GM12878 (cell line): Measurements from ENCODE around the gene AMH. TPM values are rescaled to one million over a fixed set of nuclear protein-coding genes. Genes with fewer than 3 reads are reported as not detected.

Experiments used
- ATAC-seq: fragments of 200-7000 bp; cut with Tn5 transposase; 3 replicates; pipeline ENCODE4 v1.9.1; 2020; ENCODE audit warnings: mild to moderate bottlenecking, moderate library complexity
- BruUV-seq: library from RNA; stranded (reverse); fragments of 400-500 nt; replicated peaks from 2 replicates; lab custom pipeline; 2021; lab: Mats Ljungman, UMichigan
- CTCF ChIA-PET: fragments of 300-600 bp; sonication (Branson Sonifier 250); formaldehyde crosslinking; extraction: SDS; loops from one replicate; lab custom pipeline; 2021; ENCODE audit warnings: inconsistent platforms; lab: Yijun Ruan, JAX
- POLR2A ChIA-PET: fragments of 350-600 bp; formaldehyde crosslinking; extraction: SDS; loops from one replicate; lab custom pipeline; 2021; ENCODE audit warnings: inconsistent platforms; lab: Charles Lee
- RAD21 ChIA-PET: fragments of 300-600 bp; sonication (Branson Sonifier 250); formaldehyde crosslinking; loops from one replicate; lab custom pipeline; 2023; ENCODE audit warnings: antibody characterized with exemption; ENCODE audit not compliant: unreplicated experiment; lab: Charles Lee
- SMC1A ChIA-PET: fragments of 300-600 bp; sonication (Branson Sonifier 250); formaldehyde crosslinking; loops from one replicate; lab custom pipeline; 2023; ENCODE audit not compliant: unreplicated experiment, uncharacterized antibody; lab: Charles Lee
- DNase-seq: peaks from one replicate; pipeline ENCODE4 v3.0.0-alpha.2; 2011; ENCODE audit warnings: low read depth, low spot score
- FAIRE-seq: peaks from 3 replicates; lab custom pipeline; 2011; peaks lifted over from hg19 to GRCh38; lab: Jason Lieb, UNC
- H2AFZ ChIP-seq: 2 replicates; pipeline ENCODE4 v1.6.0; 2011; ENCODE audit warnings: low read depth, low read length, control low read depth; ENCODE audit not compliant: control insufficient read depth
- H3K27ac ChIP-seq: 2 replicates; pipeline ENCODE4 v1.5.1; 2011; ENCODE audit warnings: control low read depth; ENCODE audit not compliant: control insufficient read depth, insufficient read depth
- H3K27me3 ChIP-seq, 2 experiments: replicated peaks in 1 of 2; 2 replicates each; pipeline versions ENCODE4 v1.6.0 to v1.6.1; 2011; ENCODE audit warnings: low read length in 1 of 2; ENCODE audit not compliant: control insufficient read depth in 2 of 2, insufficient read depth in 2 of 2
- H3K36me3 ChIP-seq, 2 experiments: 2 replicates each; pipeline ENCODE4 v1.5.1; 2011; ENCODE audit warnings: low read length in 1 of 2; ENCODE audit not compliant: control insufficient read depth in 2 of 2, insufficient read depth in 2 of 2
- H3K4me1 ChIP-seq: 2 replicates; pipeline ENCODE4 v1.6.1; 2011; ENCODE audit warnings: mild to moderate bottlenecking, low read length, moderate library complexity, mixed read lengths; ENCODE audit not compliant: control insufficient read depth, insufficient read depth
- H3K4me2 ChIP-seq: 2 replicates; pipeline ENCODE4 v1.6.0; 2011; ENCODE audit warnings: control low read depth; ENCODE audit not compliant: control insufficient read depth, insufficient read depth
- H3K4me3 ChIP-seq: fragments of 200-600 bp; sonication (generic); 2 replicates; pipeline ENCODE4 v1.5.1; 2016
- H3K79me2 ChIP-seq: 2 replicates; pipeline ENCODE4 v1.6.0; 2011; ENCODE audit warnings: low read length; ENCODE audit not compliant: control insufficient read depth, insufficient read depth
- H3K9ac ChIP-seq: 2 replicates; pipeline ENCODE4 v1.8.0; 2011; ENCODE audit warnings: low read length, control low read depth, mixed read lengths; ENCODE audit not compliant: control insufficient read depth, insufficient read depth
- H3K9me3 ChIP-seq: replicated peaks from 3 replicates; pipeline ENCODE4 v1.5.1; 2011; ENCODE audit warnings: mild to moderate bottlenecking, low read length; ENCODE audit not compliant: control insufficient read depth, insufficient read depth
- H4K20me1 ChIP-seq: 2 replicates; pipeline ENCODE4 v1.6.0; 2011; ENCODE audit not compliant: control insufficient read depth, insufficient read depth
- ATF3 ChIP-seq: IDR thresholded peaks from 2 replicates; pipeline ENCODE4 v1.6.1; 2011; ENCODE audit warnings: low read depth, mild to moderate bottlenecking, low read length, moderate library complexity, borderline replicate concordance; ENCODE audit errors: extremely low read depth
- BMI1 ChIP-seq: fragments of 450-650 bp; IDR thresholded peaks from 2 replicates; pipeline ENCODE4 v1.6.1; 2016; ENCODE audit warnings: mild to moderate bottlenecking, moderate library complexity, borderline replicate concordance
- CREM ChIP-seq: IDR thresholded peaks from 2 replicates; pipeline ENCODE4 v1.6.1; 2014; ENCODE audit warnings: antibody characterized with exemption, low read depth
- EED ChIP-seq: sonication (generic); IDR thresholded peaks from 2 replicates; pipeline ENCODE4 v1.6.1; 2016; ENCODE audit warnings: antibody characterized with exemption, low read depth
- HDAC2 ChIP-seq: fragments of 200-600 bp; sonication (generic); IDR thresholded peaks from 2 replicates; pipeline ENCODE4 v1.6.1; 2017
- JUNB ChIP-seq: IDR thresholded peaks from 2 replicates; pipeline ENCODE4 v1.6.1; 2016; ENCODE audit warnings: antibody characterized with exemption, mild to moderate bottlenecking
- MEF2A ChIP-seq: IDR thresholded peaks from 2 replicates; pipeline ENCODE4 v1.6.1; 2011; ENCODE audit warnings: low read depth, mild to moderate bottlenecking, low read length, moderate library complexity; ENCODE audit not compliant: insufficient read depth
- MTA2 ChIP-seq: fragments of 450-650 bp; IDR thresholded peaks from 2 replicates; pipeline ENCODE4 v1.6.1; 2016; ENCODE audit warnings: low read depth, mild to moderate bottlenecking, moderate library complexity
- NFYA ChIP-seq: IDR thresholded peaks from 2 replicates; pipeline ENCODE4 v1.6.1; 2011; ENCODE audit warnings: low read depth, mild to moderate bottlenecking, low read length, improper control_type of control experiment, borderline replicate concordance
- NR2F1 ChIP-seq: fragments of 450-650 bp; conservative IDR thresholded peaks from 2 replicates; pipeline ENCODE4 v1.6.1; 2017; ENCODE audit warnings: mild to moderate bottlenecking
- PML ChIP-seq: IDR thresholded peaks from 2 replicates; pipeline ENCODE4 v1.6.1; 2012; ENCODE audit warnings: low read length, inconsistent platforms
- POU2F2 ChIP-seq: IDR thresholded peaks from 3 replicates; pipeline ENCODE4 v1.6.1; 2011; ENCODE audit warnings: low read depth, mild to moderate bottlenecking, low read length, borderline replicate concordance
- SUZ12 ChIP-seq: fragments of 200-600 bp; sonication (generic); IDR thresholded peaks from one replicate; pipeline ENCODE4 v1.6.1; 2018; ENCODE audit warnings: antibody characterized with exemption, mild to moderate bottlenecking; ENCODE audit not compliant: unreplicated experiment
- WGBS: methylation state at CpG from one replicate; pipeline ENCODE4 v1.1.6; 2016; ENCODE audit warnings: low lambda C conversion rate; ENCODE audit not compliant: insufficient replicate concordance, insufficient coverage; ENCODE audit errors: missing lambda C conversion rate; 5-methylcytosine and 5-hydroxymethylcytosine counted together
- in situ Hi-C: fragments of 300-500 bp; cut with MboI; formaldehyde crosslinking; loops from 9 replicates; pipeline ENCODE4 v1.14.3; 2018; ENCODE audit warnings: mixed read lengths
- intact Hi-C: fragments of 100-400 bp; cut with micrococcal nuclease; formaldehyde crosslinking; loops from one replicate; pipeline ENCODE4 v1.14.2; 2022; ENCODE audit not compliant: unreplicated experiment
- polyA plus RNA-seq, 11 experiments: library from polyadenylated mRNA; depleted of rRNA in 4 of 11; unstranded in 6 of 11; stranded (reverse) in 5 of 11; fragments of >200 nt; fragmentation: Nextera tagmentation in 4 of 11; fragmentation: Illumina TruSeq in 1 of 11; extraction: Ambion mirVana in 4 of 11; extraction: Trizol in 1 of 11; gene quantifications; 1 replicate in 1 of 11; 2 replicates in 10 of 11; pipeline versions ENCODE4 v1.2.1 to v1.2.3, GENCODE V29; 2011 to 2016; ENCODE audit warnings: inconsistent platforms in 2 of 11, missing spikeins in 2 of 11, low read depth in 1 of 11
- total RNA-seq, 4 experiments: library from RNA; depleted of rRNA in 3 of 4; stranded (reverse); fragments of >200 nt in 3 of 4; fragmentation: Illumina TruSeq in 1 of 4; extraction: Trizol in 1 of 4; gene quantifications; 2 replicates each; pipeline versions ENCODE4 v1.2.1 to v1.2.3, GENCODE V29; 2013 to 2021
- TF ChIP-seq, protein P1 (sequence below): fragments of 450-650 bp; IDR thresholded peaks from 2 replicates; pipeline ENCODE4 v1.6.1; 2017; ENCODE audit warnings: low read depth, mild to moderate bottlenecking, moderate library complexity
- TF ChIP-seq, protein P2 (sequence below): fragments of 450-650 bp; IDR thresholded peaks from 2 replicates; pipeline ENCODE4 v1.6.1; 2018; ENCODE audit warnings: mild to moderate bottlenecking, low read depth, moderate library complexity; ENCODE audit not compliant: partially characterized antibody

Gene AMH
- total and polyA plus RNA-seq, 10 of the 15 experiments (the other 5 are each of a cell fraction or from before 2014, with no cell fraction given), result 0.17 to 3.5 (median 0.81) TPM; not detected in 4

- Histone ChIP-seq H3K79me2 (no peaks in the 10 kb centered on the region), H3K27me3 (no peaks in the 10 kb centered on the region), H2AFZ (no peak overlapping the region), H3K27ac (no peak overlapping the region), H3K36me3 (peaks cover 24 to 62% of the 10 kb centered on the region in 2 experiments; a peak in 3 of 4 replicates), H3K4me3 (no peak overlapping the region), H3K4me2 (no peak overlapping the region), H3K9me3 (no peaks in the 10 kb centered on the region), H3K9ac (no peak overlapping the region), H4K20me1 (no peaks in the 10 kb centered on the region), H3K4me1 (no peaks in the 10 kb centered on the region)
- 100% methylated on average over 17 of the region's 17 CpGs for WGBS
- RAD21 ChIA-PET, result no interaction called here
- FAIRE-seq (no peak), DNase-seq (no peak), ATAC-seq (no peak)
- SMC1A ChIA-PET, result no interaction called here
- POLR2A ChIA-PET, result no interaction called here
- in situ Hi-C loops, result no loop called here
- CTCF ChIA-PET, result interaction anchor here (0.6 kb wide), 1 partner anchor 30 kb away, joined by 3 read pairs; no protein-coding TSS in a partner anchor
- intact Hi-C loops, result no loop called here
- no peak for TF ChIP-seq BMI1
- no peak for TF ChIP-seq MEF2A
- TF ChIP-seq MTA2, result no peak
- BruUV-seq, result no TSS peak
Observed at GRCh38 chr19:2209408-2209807, 39.7 kb upstream of the AMH start.

DNA sequence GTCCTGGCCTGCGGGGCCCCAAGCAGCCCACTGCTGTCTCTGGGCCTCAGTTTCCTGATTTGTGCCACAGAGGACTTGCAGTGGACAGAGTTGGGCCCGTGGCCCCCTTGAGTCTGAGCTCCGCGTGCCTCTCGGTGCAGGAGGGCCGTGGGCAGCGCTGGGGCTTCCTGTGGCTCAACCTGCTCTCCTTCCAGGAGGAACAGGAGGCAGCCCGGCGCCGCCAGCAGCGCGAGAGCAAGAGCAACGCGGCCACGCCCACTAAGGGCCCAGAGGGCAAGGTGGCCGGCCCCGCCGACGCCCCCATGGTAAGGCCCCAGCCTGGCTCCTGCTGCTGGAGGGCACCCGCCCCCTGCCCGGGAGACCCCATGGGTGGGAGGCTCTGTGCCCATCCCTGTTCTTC, 38.9 kb upstream of the AMH start:
- Histone ChIP-seq H3K4me1 (no peaks in the 10 kb centered on the region), H3K27ac (no peak overlapping the region), H3K36me3 (peaks cover 24 to 67% of the 10 kb centered on the region in 2 experiments; a peak in 3 of 4 replicates), H3K27me3 (no peaks in the 10 kb centered on the region), H3K79me2 (no peaks in the 10 kb centered on the region), H4K20me1 (no peaks in the 10 kb centered on the region), H3K9me3 (no peaks in the 10 kb centered on the region), H3K9ac (no peak overlapping the region), H2AFZ (no peak overlapping the region), H3K4me3 (no peak overlapping the region), H3K4me2 (no peak overlapping the region)
- no TSS peak for BruUV-seq
- ChIA-PET RAD21 (no interaction called here), SMC1A (no interaction called here), POLR2A (no interaction called here), CTCF (no interaction called here)
- in situ Hi-C loops (no loop called here), intact Hi-C loops (no loop called here)
- DNase-seq (no peak), ATAC-seq (no peak), FAIRE-seq (no peak)
- WGBS, result 89% methylated on average over 21 of the region's 21 CpGs
- TF ChIP-seq NR2F1, result no peak
- no peak for TF ChIP-seq PML
- TF ChIP-seq EED, result no peak
- no peak for TF ChIP-seq POU2F2
- TF ChIP-seq HDAC2, result no peak
- TF ChIP-seq, protein P1, sequence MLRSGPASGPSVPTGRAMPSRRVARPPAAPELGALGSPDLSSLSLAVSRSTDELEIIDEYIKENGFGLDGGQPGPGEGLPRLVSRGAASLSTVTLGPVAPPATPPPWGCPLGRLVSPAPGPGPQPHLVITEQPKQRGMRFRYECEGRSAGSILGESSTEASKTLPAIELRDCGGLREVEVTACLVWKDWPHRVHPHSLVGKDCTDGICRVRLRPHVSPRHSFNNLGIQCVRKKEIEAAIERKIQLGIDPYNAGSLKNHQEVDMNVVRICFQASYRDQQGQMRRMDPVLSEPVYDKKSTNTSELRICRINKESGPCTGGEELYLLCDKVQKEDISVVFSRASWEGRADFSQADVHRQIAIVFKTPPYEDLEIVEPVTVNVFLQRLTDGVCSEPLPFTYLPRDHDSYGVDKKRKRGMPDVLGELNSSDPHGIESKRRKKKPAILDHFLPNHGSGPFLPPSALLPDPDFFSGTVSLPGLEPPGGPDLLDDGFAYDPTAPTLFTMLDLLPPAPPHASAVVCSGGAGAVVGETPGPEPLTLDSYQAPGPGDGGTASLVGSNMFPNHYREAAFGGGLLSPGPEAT, result no peak
- TF ChIP-seq SUZ12, result no peak
- no peak for TF ChIP-seq JUNB
- TF ChIP-seq ATF3, result no peak
- TF ChIP-seq, protein P2, sequence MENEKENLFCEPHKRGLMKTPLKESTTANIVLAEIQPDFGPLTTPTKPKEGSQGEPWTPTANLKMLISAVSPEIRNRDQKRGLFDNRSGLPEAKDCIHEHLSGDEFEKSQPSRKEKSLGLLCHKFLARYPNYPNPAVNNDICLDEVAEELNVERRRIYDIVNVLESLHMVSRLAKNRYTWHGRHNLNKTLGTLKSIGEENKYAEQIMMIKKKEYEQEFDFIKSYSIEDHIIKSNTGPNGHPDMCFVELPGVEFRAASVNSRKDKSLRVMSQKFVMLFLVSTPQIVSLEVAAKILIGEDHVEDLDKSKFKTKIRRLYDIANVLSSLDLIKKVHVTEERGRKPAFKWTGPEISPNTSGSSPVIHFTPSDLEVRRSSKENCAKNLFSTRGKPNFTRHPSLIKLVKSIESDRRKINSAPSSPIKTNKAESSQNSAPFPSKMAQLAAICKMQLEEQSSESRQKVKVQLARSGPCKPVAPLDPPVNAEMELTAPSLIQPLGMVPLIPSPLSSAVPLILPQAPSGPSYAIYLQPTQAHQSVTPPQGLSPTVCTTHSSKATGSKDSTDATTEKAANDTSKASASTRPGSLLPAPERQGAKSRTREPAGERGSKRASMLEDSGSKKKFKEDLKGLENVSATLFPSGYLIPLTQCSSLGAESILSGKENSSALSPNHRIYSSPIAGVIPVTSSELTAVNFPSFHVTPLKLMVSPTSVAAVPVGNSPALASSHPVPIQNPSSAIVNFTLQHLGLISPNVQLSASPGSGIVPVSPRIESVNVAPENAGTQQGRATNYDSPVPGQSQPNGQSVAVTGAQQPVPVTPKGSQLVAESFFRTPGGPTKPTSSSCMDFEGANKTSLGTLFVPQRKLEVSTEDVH, result no peak
- no peak for TF ChIP-seq NFYA
- no peak for TF ChIP-seq CREM
